Mesenteric fat pad (tissue), 1 donor: ENCODE data around the gene PDZD7. TPM values are rescaled to one million over a fixed set of nuclear protein-coding genes. Genes with fewer than 3 reads are reported as not detected.
A peak's percentile ranks its signal among the peaks of the same experiment; 100 is the strongest.

ENCODE experiments used
- DNase-seq: peaks from one replicate; pipeline ENCODE4 v3.0.0-alpha.2; 2020; ENCODE audit warnings: low spot score
- total RNA-seq: library from RNA; stranded (reverse); fragmentation: NEBNext Ultra II Directional; extraction: Animal tissue kit (Norgen Biotek cat#: 25700); gene quantifications from one replicate; pipeline ENCODE4 v1.2.1, GENCODE V29; 2021
- donor health status: DM: yes; HTN: yes; CAD: no.

PDZD7 gene
- total RNA-seq, 1 donor from 2014 or later: 0.55 TPM

DNA sequence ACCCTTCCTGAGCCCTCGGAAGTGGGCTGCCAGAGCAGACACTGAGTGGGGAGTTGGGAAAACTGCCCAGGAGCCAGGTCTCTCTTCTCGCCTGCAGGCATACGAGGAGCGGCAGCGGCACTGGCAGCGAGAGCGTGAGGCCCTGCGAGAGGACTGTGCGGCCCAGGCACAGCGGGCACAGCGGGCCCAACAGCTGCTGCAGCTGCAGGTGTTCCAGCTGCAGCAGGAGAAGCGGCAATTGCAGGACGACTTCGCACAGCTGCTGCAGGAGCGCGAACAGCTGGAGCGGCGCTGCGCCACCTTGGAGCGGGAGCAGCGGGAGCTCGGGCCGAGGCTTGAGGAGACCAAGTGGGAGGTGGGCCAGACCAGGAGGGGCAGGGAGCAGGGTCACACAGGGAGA is 25.6 kb downstream of the PDZD7 start:
- no peak for DNase-seq

DNA sequence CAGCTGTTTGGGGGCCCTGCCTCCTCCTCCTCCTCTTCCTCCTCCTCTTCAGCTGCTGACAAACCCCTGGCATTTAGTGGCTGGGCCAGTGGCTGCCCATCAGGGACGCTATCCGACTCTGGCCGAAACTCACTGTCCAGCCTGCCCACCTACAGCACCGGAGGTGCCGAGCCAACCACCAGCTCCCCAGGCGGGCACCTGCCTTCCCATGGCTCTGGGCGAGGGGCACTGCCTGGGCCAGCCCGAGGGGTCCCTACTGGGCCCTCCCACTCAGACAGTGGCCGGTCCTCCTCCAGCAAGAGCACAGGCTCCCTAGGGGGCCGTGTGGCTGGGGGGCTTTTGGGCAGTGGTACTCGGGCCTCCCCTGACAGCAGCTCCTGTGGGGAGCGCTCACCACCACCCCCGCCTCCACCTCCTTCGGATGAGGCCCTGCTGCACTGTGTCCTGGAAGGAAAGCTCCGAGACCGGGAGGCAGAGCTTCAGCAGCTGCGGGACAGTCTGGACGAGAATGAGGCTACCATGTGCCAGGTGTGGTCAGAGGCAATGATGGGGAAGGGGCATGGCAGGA is 27.2 kb downstream of the PDZD7 start:
- DNase-seq: no peak

DNA sequence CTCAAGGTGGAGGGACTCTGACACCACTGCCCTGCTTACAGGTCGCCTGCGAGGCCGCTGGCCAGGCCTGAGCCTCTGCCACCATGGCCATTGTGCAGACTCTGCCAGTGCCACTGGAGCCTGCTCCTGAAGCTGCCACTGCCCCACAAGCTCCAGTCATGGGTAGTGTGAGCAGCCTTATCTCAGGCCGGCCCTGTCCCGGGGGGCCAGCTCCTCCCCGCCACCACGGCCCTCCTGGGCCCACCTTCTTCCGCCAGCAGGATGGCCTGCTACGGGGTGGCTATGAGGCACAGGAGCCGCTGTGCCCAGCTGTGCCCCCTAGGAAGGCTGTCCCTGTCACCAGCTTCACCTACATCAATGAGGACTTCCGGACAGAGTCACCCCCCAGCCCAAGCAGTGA is 28.5 kb downstream of the PDZD7 start:
- DNase-seq: no peak

DNA sequence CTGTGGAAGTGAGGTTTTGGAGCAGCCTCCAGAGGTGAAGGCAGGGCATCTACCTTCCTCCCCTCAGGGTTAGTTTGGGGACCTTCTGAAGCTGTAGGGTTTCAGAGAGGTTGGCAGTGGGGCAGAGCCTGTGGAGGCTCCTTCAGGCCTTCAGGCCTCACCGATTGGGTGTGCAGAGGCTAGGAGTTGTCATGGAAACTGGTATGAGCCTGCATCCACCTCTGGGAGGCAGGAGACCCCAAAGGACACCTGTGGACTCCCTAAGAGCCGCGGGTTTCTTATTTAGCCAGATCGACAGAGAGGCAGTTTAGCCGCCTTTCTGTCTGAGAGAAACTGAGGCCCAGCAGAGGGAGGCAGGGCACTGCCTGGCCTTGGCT is 29.3 kb downstream of the PDZD7 start:
- DNase-seq: no peak

DNA sequence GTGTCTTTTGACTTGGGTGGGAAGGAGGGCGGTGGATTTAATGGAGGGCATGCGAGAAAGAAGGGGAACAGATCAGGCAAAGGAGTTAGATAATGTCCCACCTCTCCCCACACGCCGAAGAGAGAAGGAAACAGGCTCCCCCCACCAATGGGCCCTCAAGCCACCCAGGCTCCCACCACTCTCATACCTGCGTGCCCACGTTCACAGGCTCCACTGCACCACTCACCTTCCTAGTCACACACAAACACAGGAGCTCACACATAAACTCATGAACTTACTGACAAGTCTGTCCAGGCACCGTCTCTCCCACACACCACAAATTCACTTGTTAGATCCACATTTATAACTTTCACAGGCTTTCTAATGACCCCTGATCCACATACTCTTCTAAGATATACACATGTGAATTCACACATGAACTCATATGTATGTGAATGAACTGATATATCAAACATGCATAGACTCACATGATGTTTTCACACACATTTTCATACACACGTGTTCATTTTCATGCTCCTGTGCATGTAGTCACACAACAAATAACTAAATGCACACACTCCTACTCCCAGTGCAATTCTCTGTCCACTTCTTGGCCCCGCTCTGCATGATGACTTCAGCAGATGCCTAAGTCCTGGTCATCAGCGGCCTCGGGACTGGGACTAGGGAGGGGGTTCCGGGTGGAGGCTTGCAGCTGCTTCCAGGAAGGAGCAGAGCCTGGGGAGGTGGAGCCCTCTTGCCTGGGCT is 29.8 kb downstream of the PDZD7 start:
- DNase-seq: peak; percentile 95

GRCh38 chr10:101000127-101000914 is 30.6 kb downstream of the PDZD7 start:
- DNase-seq: no peak

DNA sequence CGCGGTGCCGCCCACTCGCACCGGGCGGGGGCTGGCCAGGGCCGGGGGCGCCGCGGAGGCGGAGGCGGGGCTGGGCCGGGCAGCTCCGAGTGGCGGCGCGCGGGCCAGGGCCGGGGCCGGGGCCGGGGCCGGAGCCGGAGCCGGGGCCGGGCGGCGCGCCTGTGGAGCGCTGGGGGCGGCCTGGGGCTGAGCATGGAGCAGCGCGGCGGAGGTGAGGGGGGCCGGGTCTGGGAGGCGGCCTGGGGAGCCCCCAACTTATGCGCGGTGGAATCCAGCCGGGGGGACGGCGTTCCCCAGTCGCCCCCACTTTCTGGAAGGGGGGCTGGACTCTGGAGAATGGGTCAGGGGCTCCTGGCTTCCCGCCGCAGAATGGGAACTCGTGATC is 31.2 kb downstream of the PDZD7 start, which contains the start of gene LZTS2:
Gene LZTS2 (plus strand): TSS at position 67 of the 385 bp plus-strand sequence. CDS start 2,731 bp downstream, outside the sequence.
- no peak for DNase-seq

DNA sequence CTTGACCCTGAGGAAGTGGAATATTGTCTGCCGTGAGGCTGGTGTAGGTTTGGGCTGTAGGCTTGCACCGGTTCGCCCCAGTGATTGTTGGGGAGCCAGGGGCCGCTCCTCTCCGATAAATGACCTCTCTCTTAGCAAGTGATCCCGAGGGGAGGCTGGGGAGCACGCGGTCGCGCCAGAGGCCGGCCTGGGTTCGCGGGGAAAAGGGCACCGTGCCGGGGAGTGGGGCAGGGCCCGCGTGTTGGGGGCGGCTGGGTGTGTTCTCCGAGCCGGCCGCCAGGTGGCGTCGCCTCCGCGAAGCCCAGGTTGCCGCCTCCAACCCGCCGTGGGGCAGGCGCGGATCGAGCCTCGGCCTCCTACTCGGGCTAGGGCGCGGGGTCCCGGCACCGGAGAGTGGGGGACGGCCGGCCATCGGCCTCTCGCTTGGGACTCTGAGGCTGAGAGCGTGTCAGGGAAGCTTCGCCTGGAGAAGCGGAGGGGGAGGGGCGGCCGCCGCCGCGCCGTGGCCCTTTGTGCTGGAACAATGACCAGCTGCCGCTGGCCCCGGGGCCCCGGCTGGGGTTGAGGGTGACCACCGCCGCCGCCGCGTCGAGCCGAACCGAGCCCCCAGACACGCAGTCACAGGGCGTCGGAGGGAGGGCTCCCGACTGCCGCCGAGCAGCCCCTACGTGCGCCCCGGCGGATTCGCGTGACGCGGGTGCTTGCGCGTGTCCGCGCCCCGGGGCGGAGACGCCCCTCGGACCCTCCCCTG is 31.8 kb downstream of the PDZD7 start:
- DNase-seq: peak; percentile 98

DNA sequence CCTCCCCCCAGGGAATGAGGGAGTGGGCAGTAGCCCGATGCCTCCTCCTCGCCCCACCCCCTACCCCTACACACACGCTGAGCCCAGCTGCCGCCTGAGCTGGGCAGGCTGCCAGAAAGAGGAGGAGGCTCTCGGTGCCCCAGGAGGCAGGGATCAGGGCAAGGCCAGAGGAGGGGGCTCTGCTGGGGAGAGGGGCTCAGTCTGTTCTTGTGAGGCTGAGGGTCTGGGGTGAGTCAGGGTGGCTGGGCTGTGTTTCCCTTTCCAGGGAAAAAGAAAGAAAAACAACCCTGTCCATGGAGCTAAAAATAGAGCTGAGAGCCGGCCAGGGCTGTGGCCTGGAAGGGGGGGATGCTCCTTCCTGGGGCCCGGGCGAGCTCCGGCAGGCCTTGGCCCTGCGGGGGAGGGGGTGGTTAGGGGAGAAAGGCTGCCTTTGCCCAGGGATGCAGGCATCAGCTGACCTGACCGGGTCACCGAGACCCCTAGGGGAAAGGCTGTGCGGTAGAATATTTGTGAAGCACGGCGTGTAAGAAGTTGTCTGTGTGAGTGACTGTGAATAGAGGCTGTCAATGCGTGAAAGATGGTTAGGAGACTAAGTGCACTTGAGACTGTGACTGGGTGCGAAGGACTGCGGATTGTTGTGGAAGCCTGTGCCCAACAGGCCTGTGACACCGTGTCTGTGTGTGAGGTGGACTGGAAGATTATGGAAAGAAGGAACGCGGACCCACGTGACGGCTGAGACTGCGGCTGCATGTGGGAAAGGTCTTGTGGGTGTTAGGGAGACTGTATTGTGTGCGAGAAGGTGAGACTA is 32.5 kb downstream of the PDZD7 start:
- DNase-seq: no peak

- peak; percentile 94 for DNase-seq
These were observed 33.4 kb downstream of the PDZD7 start for GRCh38 chr10:100997360-100998182.

- DNase-seq: no peak
These were observed 34.1 kb downstream of the PDZD7 start for GRCh38 chr10:100996678-100997359.

GRCh38 chr10:100995181-100995580 is 35.7 kb downstream of the PDZD7 start:
- DNase-seq: no peak

DNA sequence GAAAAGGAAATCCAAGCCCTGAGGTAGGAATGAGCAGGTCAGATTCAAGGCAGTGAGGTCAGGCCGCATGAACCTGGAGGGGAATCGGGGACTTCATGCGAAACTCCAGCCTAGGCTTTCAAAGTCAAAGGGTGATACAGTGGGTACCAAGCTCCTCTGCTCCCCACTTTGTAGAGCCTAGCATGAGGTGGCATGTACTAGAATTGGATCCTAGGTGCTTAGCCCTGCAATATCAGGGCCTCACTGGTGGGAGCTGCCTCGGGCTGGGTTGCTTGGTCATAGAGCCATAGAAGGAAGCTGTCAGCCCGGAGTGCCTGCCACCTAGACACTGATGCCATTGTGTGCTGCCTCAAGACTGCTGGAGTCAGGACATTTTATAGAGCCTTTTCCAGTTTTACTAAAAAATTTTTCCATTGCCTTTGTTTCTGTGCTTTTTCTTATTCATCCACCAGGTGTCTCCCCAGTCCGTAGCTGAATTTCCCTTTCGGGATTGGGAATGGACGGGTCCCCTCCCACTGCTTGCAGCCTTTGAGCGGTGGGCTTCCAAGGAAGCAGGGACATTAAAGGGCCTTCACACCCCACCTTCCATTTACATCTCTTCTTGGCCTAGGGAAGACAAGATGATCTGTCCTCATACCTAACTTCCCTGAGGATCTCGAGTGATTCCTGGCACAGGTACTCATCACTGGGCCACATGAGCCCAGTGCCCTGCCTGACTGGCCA is 36.8 kb downstream of the PDZD7 start:
- DNase-seq: no peak

DNA sequence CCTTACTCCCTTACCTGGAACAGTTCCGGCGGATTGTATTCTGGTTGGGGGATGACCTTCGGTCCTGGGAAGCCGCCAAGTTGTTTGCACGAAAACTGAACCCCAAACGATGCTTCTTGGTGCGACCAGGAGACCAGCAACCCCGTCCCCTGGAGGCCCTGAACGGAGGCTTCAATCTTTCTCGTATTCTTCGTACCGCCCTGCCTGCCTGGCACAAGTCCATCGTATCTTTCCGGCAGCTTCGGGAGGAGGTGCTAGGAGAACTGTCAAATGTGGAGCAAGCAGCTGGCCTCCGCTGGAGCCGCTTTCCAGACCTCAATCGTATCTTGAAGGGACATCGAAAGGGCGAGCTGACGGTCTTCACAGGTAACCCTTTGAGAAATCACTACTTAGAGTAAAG is 41.8 kb downstream of the PDZD7 start:
- DNase-seq: no peak

DNA sequence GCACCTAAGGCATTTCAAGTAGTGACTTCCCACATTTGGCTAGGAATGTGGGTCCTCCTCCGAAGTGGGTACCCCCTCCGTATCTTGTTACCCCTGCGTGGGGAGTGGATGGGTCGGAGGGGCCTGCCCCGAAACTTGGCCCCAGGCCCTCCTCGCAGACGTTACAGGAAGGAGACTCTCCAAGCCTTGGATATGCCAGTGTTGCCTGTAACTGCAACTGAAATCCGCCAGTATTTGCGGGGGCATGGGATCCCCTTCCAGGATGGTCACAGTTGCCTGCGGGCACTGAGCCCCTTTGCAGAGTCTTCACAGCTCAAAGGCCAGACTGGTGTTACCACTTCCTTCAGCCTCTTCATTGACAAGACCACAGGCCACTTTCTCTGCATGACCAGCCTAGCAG is 42.8 kb downstream of the PDZD7 start:
- DNase-seq: no peak

DNA sequence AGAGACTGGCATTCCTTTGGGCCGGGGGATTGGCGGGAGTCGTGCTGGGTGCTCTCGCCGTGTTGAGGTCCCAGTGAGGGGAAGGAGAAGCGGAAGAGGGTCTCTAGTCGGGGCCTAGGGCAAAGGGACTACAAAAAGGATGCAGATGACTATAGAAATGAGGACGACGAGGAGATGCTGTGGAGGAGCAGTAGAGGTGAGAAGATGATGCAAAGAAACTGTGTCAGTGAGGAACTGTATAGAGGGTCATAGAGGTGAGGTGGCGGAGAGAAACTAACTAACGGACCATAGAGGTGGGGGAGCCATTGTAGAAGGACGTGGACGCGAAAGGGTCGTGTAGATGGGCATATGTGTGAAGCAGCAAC is 43.3 kb downstream of the PDZD7 start:
- DNase-seq: no peak

- DNase-seq: peak; percentile 96
These were observed 43.8 kb downstream of the PDZD7 start, which contains the start of the genes MRPL43 and TWNK for GRCh38 chr10:100986952-100987684. TSS of gene MRPL43 (minus strand) at chr10:100987497. CDS start at chr10:100987443, 54 bp downstream. TSS of gene TWNK (plus strand) at chr10:100987543. CDS start at chr10:100988211, 668 bp downstream.

DNA sequence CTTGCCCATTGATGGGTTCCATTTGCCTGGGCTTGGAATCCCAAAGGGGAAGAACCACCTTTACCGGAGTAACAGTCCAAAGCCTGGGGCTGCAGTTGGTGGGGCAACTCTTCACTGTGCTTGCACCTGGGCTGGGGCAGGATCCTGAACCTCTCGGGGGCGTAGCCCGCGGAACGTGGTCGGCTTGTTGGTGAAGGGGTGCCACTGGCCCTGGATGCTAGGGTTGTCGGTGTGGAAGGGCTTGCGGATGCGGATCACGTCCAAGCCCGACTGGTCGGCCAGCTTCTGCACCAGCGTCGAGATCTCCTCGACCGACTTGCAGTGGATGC is 44.3 kb downstream of the PDZD7 start:
- DNase-seq: no peak
